Panc1 (cell line): ENCODE measurements around the gene CORO2B. TPM values are rescaled to one million over a fixed set of nuclear protein-coding genes. Genes with fewer than 3 reads are reported as not detected.

Source experiments
- ATAC-seq: fragments of 200-7000 bp; cut with Tn5 transposase; 2 replicates; pipeline ENCODE4 v1.9.1; 2020; ENCODE audit warnings: mild to moderate bottlenecking, moderate library complexity
- BruUV-seq: library from RNA; stranded (reverse); fragments of 400-500 nt; replicated peaks from 2 replicates; lab custom pipeline; 2021; lab: Mats Ljungman, UMichigan
- CTCF ChIA-PET: fragments of 300-600 bp; sonication (Branson Sonifier 250); formaldehyde crosslinking; loops from one replicate; lab custom pipeline; 2022; ENCODE audit warnings: antibody characterized with exemption; lab: Charles Lee
- POLR2A ChIA-PET: fragments of 300-600 bp; sonication (Branson Sonifier 250); formaldehyde crosslinking; loops from one replicate; lab custom pipeline; 2022; ENCODE audit warnings: antibody characterized with exemption; lab: Charles Lee
- DNase-seq: peaks from one replicate; pipeline ENCODE4 v3.0.0-alpha.2; 2010; ENCODE audit warnings: low read depth, low spot score
- H3K27ac ChIP-seq: 2 replicates; pipeline ENCODE4 v1.5.1; 2011; ENCODE audit warnings: mild to moderate bottlenecking, low read length, inconsistent platforms
- H3K27me3 ChIP-seq: fragments of 200-500 bp; sonication (Bioruptor generic); 2 replicates; pipeline ENCODE4 v1.6.0; 2014; ENCODE audit warnings: low read length, inconsistent platforms; ENCODE audit not compliant: control insufficient read depth, insufficient read depth
- H3K36me3 ChIP-seq: fragments of 200-500 bp; sonication (Bioruptor generic); 2 replicates; pipeline ENCODE4 v1.5.1; 2014; ENCODE audit warnings: inconsistent platforms, mild to moderate bottlenecking, low read length, moderate library complexity; ENCODE audit not compliant: control insufficient read depth, insufficient read depth
- H3K4me1 ChIP-seq: 2 replicates; pipeline ENCODE4 v1.5.1; 2011; ENCODE audit warnings: inconsistent platforms, mild to moderate bottlenecking, low read length, moderate library complexity; ENCODE audit not compliant: control insufficient read depth, insufficient read depth
- H3K4me3 ChIP-seq, 2 experiments: 2 replicates each; pipeline ENCODE4 v1.5.1; 2011 to 2012; ENCODE audit warnings: low read depth in 2 of 2, low read length in 2 of 2, mild to moderate bottlenecking in 2 of 2, inconsistent platforms in 1 of 2, moderate library complexity in 1 of 2
- H3K9me3 ChIP-seq: fragments of 200-500 bp; sonication (Bioruptor generic); 2 replicates; pipeline ENCODE4 v1.5.1; 2014; ENCODE audit warnings: low read depth, mild to moderate bottlenecking, inconsistent platforms, low read length, moderate library complexity; ENCODE audit not compliant: control insufficient read depth, insufficient read depth
- CTCF ChIP-seq: fragments of 450-650 bp; IDR thresholded peaks from 2 replicates; pipeline ENCODE4 v1.5.1; 2017; ENCODE audit warnings: mild to moderate bottlenecking
- POLR2AphosphoS5 ChIP-seq: IDR thresholded peaks from 2 replicates; pipeline ENCODE4 v1.6.1; 2012; ENCODE audit warnings: mild to moderate bottlenecking, low read depth, low read length, moderate library complexity
- REST ChIP-seq, 2 experiments: IDR thresholded peaks; 2 replicates each; pipeline ENCODE4 v1.6.1; 2011 to 2012; ENCODE audit warnings: low read depth in 2 of 2, control low read depth in 1 of 2, low read length in 1 of 2, mild to moderate bottlenecking in 1 of 2, moderate library complexity in 1 of 2; ENCODE audit not compliant: insufficient read depth in 1 of 2
- SIN3A ChIP-seq: IDR thresholded peaks from 2 replicates; pipeline ENCODE4 v1.6.1; 2012; ENCODE audit warnings: low read depth, mild to moderate bottlenecking, low read length, moderate library complexity, borderline replicate concordance; ENCODE audit not compliant: insufficient read depth
- TCF7L2 ChIP-seq: IDR thresholded peaks from 2 replicates; pipeline ENCODE4 v1.6.1; 2011; ENCODE audit warnings: mild to moderate bottlenecking, low read depth, low read length, inconsistent platforms
- in situ Hi-C: cut with HindIII; loops from 2 replicates; pipeline ENCODE4 v1.10.0; 2016; ENCODE audit warnings: low sequenced_read_pairs, low pct_unique_long_range_greater_than_20kb
- intact Hi-C: fragments of 100-400 bp; cut with micrococcal nuclease; formaldehyde crosslinking; loops from one replicate; pipeline ENCODE4 v1.10.0; 2022; ENCODE audit not compliant: unreplicated experiment
- total RNA-seq: library from RNA; stranded (reverse); gene quantifications from one replicate; pipeline ENCODE4 v1.2.1, GENCODE V29; 2021; ENCODE audit not compliant: unreplicated experiment

CORO2B gene
- total RNA-seq, 1 experiment from 2014 or later = 0.36 TPM

GRCh38 chr15:68574046-68574445, 4.7 kb upstream of the CORO2B start:
- no peaks in the 10 kb centered on the region for H3K36me3 ChIP-seq
- no peak overlapping the region for H3K4me3 ChIP-seq
- TF ChIP-seq REST (IDR thresholded peaks at IDR 0.05; ENCODE audit: insufficient read depth in 1 of 2, low read depth in 2 of 2, low read length in 1 of 2) = no peak
- TF ChIP-seq POLR2AphosphoS5 = no peak
- no peak for TF ChIP-seq TCF7L2
- no peak for TF ChIP-seq CTCF
- no peak for TF ChIP-seq SIN3A
- POLR2A ChIA-PET = no interaction called here
- no peaks in the 10 kb centered on the region for H3K9me3 ChIP-seq
- DNase-seq (no peak), ATAC-seq (no peak)
- peaks cover 14% of the 10 kb centered on the region for H3K27me3 ChIP-seq
- CTCF ChIA-PET = no interaction called here
- no TSS peak for BruUV-seq
- in situ Hi-C loops (no loop called here), intact Hi-C loops (no loop called here)
- H3K4me1 ChIP-seq = no peaks in the 10 kb centered on the region
- H3K27ac ChIP-seq = no peak overlapping the region

GRCh38 chr15:68574629-68575028, 4.2 kb upstream of the CORO2B start:
- DNase-seq (no peak), ATAC-seq (no peak)
- TF ChIP-seq REST (IDR thresholded peaks at IDR 0.05; ENCODE audit: insufficient read depth in 1 of 2, low read depth in 2 of 2, low read length in 1 of 2) (no peak), POLR2AphosphoS5 (no peak), TCF7L2 (no peak), CTCF (no peak), SIN3A (no peak)
- Histone ChIP-seq H3K4me3 (no peak overlapping the region), H3K9me3 (no peaks in the 10 kb centered on the region), H3K36me3 (no peaks in the 10 kb centered on the region), H3K27ac (no peak overlapping the region), H3K27me3 (peaks cover 14% of the 10 kb centered on the region), H3K4me1 (no peaks in the 10 kb centered on the region; the same call in 1 of the 2 replicates)
- no TSS peak for BruUV-seq
- POLR2A ChIA-PET = interaction anchor here (0.6 kb wide), 1 partner anchor 342 kb away, joined by 5 read pairs; no protein-coding TSS in a partner anchor
- intact Hi-C loops (no loop called here), in situ Hi-C loops (no loop called here)
- CTCF ChIA-PET = no interaction called here
